Breast epithelium (tissue), 4 donors: Measurements from ENCODE around the gene DAB1. TPM values are rescaled to one million over a fixed set of nuclear protein-coding genes. Genes with fewer than 3 reads are reported as not detected.

Source experiments
- DNase-seq, 2 donors: peaks; one replicate each; pipeline ENCODE4 v3.0.0-alpha.2; 2019; ENCODE audit warnings: low spot score in 2 of 2
- H3K27ac ChIP-seq, 2 donors: fragments of 200-600 bp; sonication (generic) in 1 of 2; one replicate each; pipeline ENCODE4 v1.5.1; 2016 to 2019; ENCODE audit warnings: mild to moderate bottlenecking in 1 of 2
- H3K27me3 ChIP-seq, 2 donors: fragments of 200-600 bp; sonication (generic) in 1 of 2; one replicate each; pipeline versions ENCODE4 v1.5.1 to v1.6.0; 2017 to 2019; ENCODE audit warnings: control low read depth in 1 of 2, mild to moderate bottlenecking in 1 of 2
- H3K36me3 ChIP-seq: fragments of 200-600 bp; one replicate; pipeline ENCODE4 v1.5.1; 2019
- H3K4me1 ChIP-seq, 2 donors: fragments of 200-600 bp; sonication (generic); one replicate each; pipeline ENCODE4 v1.5.1; 2016 to 2019; ENCODE audit warnings: control low read depth in 1 of 2
- H3K4me3 ChIP-seq, 3 donors: fragments of 200-600 bp; sonication (generic); 1 replicate in 2 of 3; 2 replicates in 1 of 3; pipeline ENCODE4 v1.5.1; 2016 to 2019; ENCODE audit warnings: mild to moderate bottlenecking in 3 of 3, moderate library complexity in 2 of 3
- H3K9me3 ChIP-seq, 2 donors: fragments of 200-600 bp; sonication (generic) in 1 of 2; one replicate each; pipeline ENCODE4 v1.5.1; 2016 to 2019; ENCODE audit warnings: control low read depth in 1 of 2
- CTCF ChIP-seq, 3 donors: fragments of 450-650 bp; IDR thresholded peaks; one replicate each; pipeline ENCODE4 v1.5.1; 2016 to 2017; ENCODE audit warnings: antibody characterized with exemption in 3 of 3, mild to moderate bottlenecking in 3 of 3, moderate library complexity in 3 of 3
- POLR2A ChIP-seq: fragments of 450-650 bp; IDR thresholded peaks from one replicate; pipeline ENCODE4 v1.6.1; 2016; ENCODE audit warnings: antibody characterized with exemption, mild to moderate bottlenecking, moderate library complexity
- POLR2AphosphoS5 ChIP-seq, 3 donors: sonication (generic); formaldehyde crosslinking; IDR thresholded peaks; one replicate each; pipeline ENCODE4 v1.6.1; 2017; ENCODE audit warnings: antibody characterized with exemption in 3 of 3
- intact Hi-C: fragments of 100-400 bp; cut with DNase I; formaldehyde crosslinking; loops from one replicate; pipeline ENCODE4 v1.15.1; 2023; ENCODE audit warnings: low total_unique reads
- total RNA-seq, 3 donors: library from RNA; depleted of rRNA; stranded (reverse); fragments of >200 nt; gene quantifications; one replicate each; pipeline ENCODE4 v1.1.0, GENCODE V29; 2016

The DAB1 gene
- total RNA-seq, 3 donors from 2014 or later, result 0.48 to 0.66 (median 0.59) TPM

GRCh38 chr1:57281324-57281723 lies 142.5 kb downstream of the DAB1 start:
- Histone ChIP-seq H3K36me3 (no peaks in the 10 kb centered on the region), H3K27me3 (no peaks in the 10 kb centered on the region), H3K9me3 (no peaks in the 10 kb centered on the region), H3K4me3 (no peak overlapping the region), H3K4me1 (no peaks in the 10 kb centered on the region), H3K27ac (no peak overlapping the region)
- DNase-seq, result no peak
- intact Hi-C loops, result no loop called here
- TF ChIP-seq POLR2AphosphoS5 (IDR thresholded peaks at IDR 0.05), result no peak
- TF ChIP-seq CTCF (IDR thresholded peaks at IDR 0.05), result no peak
- TF ChIP-seq POLR2A, result no peak

DNA sequence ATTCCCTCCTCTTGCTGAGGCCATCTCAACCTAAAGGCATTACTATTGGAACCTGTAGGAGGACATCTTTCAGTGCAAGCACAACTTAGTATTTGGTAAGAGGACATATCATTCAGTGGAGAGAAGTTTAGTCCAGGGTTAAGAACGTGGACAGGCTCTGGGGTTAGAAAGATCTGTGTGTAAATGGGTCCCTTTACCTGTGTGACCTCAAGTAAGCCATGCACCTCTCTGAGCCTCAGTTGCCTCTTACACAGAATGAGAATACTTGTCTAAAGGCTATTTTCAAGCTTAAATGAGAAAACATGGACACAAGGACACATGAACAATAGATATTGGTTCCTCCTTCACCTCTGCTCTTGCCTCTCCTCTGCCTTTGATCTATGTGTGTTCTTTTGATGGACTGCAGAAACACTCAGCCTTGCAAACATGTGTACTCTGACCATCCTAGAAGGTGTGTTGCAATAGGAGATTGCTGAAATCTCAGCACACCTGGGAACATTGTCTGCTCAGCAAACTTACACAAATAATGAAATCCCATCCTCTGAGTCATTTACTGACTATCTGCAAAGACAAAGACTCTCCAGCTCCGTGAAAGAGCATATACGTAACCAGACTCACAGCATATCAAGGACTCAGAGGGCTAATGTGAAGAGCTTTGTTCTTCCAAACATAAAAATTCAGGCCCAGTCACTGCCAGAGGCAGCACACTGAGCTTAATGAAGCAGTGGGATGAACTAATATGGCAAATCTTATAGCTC lies 143.8 kb downstream of the DAB1 start:
- Histone ChIP-seq H3K27ac (no peak overlapping the region), H3K9me3 (no peaks in the 10 kb centered on the region), H3K27me3 (no peaks in the 10 kb centered on the region), H3K4me3 (no peak overlapping the region), H3K36me3 (no peaks in the 10 kb centered on the region), H3K4me1 (no peaks in the 10 kb centered on the region)
- intact Hi-C loops, result no loop called here
- no peak for DNase-seq
- TF ChIP-seq POLR2A (no peak), POLR2AphosphoS5 (IDR thresholded peaks at IDR 0.05) (no peak), CTCF (IDR thresholded peaks at IDR 0.05) (no peak)

DNA sequence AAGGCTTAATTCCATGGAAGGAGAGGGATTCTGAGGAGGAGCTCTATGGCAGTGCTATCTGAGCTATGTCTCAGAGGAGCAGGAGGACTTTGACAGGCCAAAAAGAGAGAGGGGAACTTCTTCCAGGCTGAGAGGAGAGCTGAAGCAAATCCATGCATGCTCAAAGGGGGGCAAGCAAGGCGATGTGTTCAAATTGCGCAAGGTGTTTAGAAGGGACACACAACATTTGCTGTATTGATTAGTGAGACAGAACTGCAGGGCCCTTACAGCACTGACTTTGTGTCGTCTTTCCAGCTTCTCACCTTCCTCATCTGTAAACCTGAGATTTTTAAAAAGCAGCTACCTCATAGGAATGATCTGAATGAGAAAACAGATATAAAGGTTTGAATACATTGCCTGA lies 145.3 kb downstream of the DAB1 start:
- TF ChIP-seq CTCF (IDR thresholded peaks at IDR 0.05), result no peak
- TF ChIP-seq POLR2AphosphoS5 (IDR thresholded peaks at IDR 0.05), result no peak
- TF ChIP-seq POLR2A, result no peak
- intact Hi-C loops, result no loop called here
- no peaks in the 10 kb centered on the region for H3K27me3 ChIP-seq

GRCh38 chr1:57277681-57278080 lies 146.2 kb downstream of the DAB1 start:
- DNase-seq, result no peak
- no peaks in the 10 kb centered on the region for H3K27me3 ChIP-seq
- H3K9me3 ChIP-seq, result no peaks in the 10 kb centered on the region
- no peaks in the 10 kb centered on the region for H3K36me3 ChIP-seq
- H3K27ac ChIP-seq, result no peak overlapping the region
- H3K4me3 ChIP-seq, result no peak overlapping the region
- H3K4me1 ChIP-seq, result no peaks in the 10 kb centered on the region
- no peak for TF ChIP-seq POLR2A
- TF ChIP-seq POLR2AphosphoS5 (IDR thresholded peaks at IDR 0.05), result no peak
- TF ChIP-seq CTCF (IDR thresholded peaks at IDR 0.05), result no peak
- intact Hi-C loops, result no loop called here

More for the DNA sequence above, 145.3 kb downstream of the DAB1 start:
- Histone ChIP-seq H3K9me3 (no peaks in the 10 kb centered on the region), H3K4me3 (no peak overlapping the region), H3K4me1 (no peaks in the 10 kb centered on the region), H3K36me3 (no peaks in the 10 kb centered on the region), H3K27ac (no peak overlapping the region)
- DNase-seq, result no peak

- Histone ChIP-seq H3K4me3 (no peak overlapping the region), H3K27me3 (no peaks in the 10 kb centered on the region), H3K4me1 (no peaks in the 10 kb centered on the region), H3K9me3 (no peaks in the 10 kb centered on the region), H3K27ac (no peak overlapping the region), H3K36me3 (no peaks in the 10 kb centered on the region)
- intact Hi-C loops, result no loop called here
- DNase-seq, result no peak
- TF ChIP-seq POLR2AphosphoS5 (IDR thresholded peaks at IDR 0.05) (no peak), POLR2A (no peak), CTCF (IDR thresholded peaks at IDR 0.05) (no peak)
These were observed 146.9 kb downstream of the DAB1 start for GRCh38 chr1:57276918-57277317.
